Right lobe of liver (tissue), 4 donors: ENCODE results near the gene RASGRP4.

ENCODE experiments used
- POLR2A ChIP-seq: fragments of 450-650 bp; IDR thresholded peaks from one replicate; pipeline ENCODE4 v1.6.1; 2017; ENCODE audit warnings: antibody characterized with exemption, mild to moderate bottlenecking
- TF ChIP-seq, protein P1 (sequence below), 4 donors: fragments of 200-600 bp in 3 of 4; fragments of 450-650 bp in 1 of 4; IDR thresholded peaks; one replicate each; pipeline versions ENCODE4 v1.5.1 to v1.8.0; 2016 to 2022; ENCODE audit warnings: antibody characterized with exemption in 4 of 4, mild to moderate bottlenecking in 2 of 4
- donor health status: DM: no; HTN: no; CAD: no.
- donor health status: DM: no; HTN: no; CAD: no.
- donor health status: DM: no; HTN: yes; CAD: no.

DNA sequence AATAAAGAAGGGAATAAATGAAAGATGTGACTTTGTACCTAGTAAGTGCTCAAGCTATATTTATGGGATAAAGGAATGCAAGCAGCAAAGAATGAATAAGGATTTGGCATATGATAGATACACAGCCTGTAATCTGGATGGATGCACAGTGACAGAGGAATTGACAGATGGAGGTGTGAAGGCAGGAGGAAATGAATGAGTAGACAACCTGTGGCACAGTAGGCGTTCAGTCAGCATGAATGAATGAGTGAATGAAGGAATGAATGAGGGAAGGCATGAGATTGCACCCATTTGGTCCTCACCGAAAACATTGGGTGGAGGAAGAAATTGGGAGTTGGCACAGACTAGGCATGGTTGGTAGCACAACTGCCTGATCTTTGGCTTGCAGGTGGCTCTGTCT is 56.4 kb downstream of the RASGRP4 start:
- no peak for TF ChIP-seq POLR2A
- TF ChIP-seq, protein P1, sequence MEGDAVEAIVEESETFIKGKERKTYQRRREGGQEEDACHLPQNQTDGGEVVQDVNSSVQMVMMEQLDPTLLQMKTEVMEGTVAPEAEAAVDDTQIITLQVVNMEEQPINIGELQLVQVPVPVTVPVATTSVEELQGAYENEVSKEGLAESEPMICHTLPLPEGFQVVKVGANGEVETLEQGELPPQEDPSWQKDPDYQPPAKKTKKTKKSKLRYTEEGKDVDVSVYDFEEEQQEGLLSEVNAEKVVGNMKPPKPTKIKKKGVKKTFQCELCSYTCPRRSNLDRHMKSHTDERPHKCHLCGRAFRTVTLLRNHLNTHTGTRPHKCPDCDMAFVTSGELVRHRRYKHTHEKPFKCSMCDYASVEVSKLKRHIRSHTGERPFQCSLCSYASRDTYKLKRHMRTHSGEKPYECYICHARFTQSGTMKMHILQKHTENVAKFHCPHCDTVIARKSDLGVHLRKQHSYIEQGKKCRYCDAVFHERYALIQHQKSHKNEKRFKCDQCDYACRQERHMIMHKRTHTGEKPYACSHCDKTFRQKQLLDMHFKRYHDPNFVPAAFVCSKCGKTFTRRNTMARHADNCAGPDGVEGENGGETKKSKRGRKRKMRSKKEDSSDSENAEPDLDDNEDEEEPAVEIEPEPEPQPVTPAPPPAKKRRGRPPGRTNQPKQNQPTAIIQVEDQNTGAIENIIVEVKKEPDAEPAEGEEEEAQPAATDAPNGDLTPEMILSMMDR (IDR thresholded peaks at IDR 0.05) = no peak
